ENCODE results near the gene CDKAL1. TPM values are rescaled to one million over a fixed set of nuclear protein-coding genes. Genes with fewer than 3 reads are reported as not detected.

The CDKAL1 gene
- total and polyA plus RNA-seq, 2 of the 13 experiments (the other 11 are each of a cell fraction or from before 2014, with no cell fraction given) = 9.5 to 27.7 TPM

- POLR2A ChIA-PET = no interaction called here
- H4K20me1 ChIP-seq (ENCODE audit: insufficient read depth, low read length) = no peaks in the 10 kb centered on the region
- FAIRE-seq = no peak
Observed at GRCh38 chr6:21128601-21129000, 594.3 kb downstream of the CDKAL1 start.

GRCh38 chr6:21131406-21131805 lies 597.1 kb downstream of the CDKAL1 start:
- POLR2A ChIA-PET = no interaction called here
- TF ChIP-seq PCBP2 (optimal IDR thresholded peaks at IDR 0.05; ENCODE audit: low read depth, low read length, poor library complexity, severe bottlenecking) (no peak), CEBPG (CRISPR knock-in tag; IDR thresholded peaks at IDR 0.05) (no peak), YEATS2 (CRISPR knock-in tag; IDR thresholded peaks at IDR 0.05; ENCODE audit: borderline replicate concordance) (no peak), ZBTB44 (CRISPR knock-in tag; IDR thresholded peaks at IDR 0.05) (no peak), KDM1A (CRISPR knock-in tag; IDR thresholded peaks at IDR 0.05) (no peak), TBP (CRISPR knock-in tag; IDR thresholded peaks at IDR 0.05) (no peak), ZNF776 (CRISPR knock-in tag; IDR thresholded peaks at IDR 0.05) (no peak), ZNF644 (CRISPR knock-in tag; IDR thresholded peaks at IDR 0.05; ENCODE audit: low read depth) (no peak), ZGPAT (CRISPR knock-in tag; IDR thresholded peaks at IDR 0.05) (no peak)

More at GRCh38 chr6:21128601-21129000, 594.3 kb downstream of the CDKAL1 start:
- no peak overlapping the region for H3K9ac ChIP-seq (ENCODE audit: insufficient read depth, low read depth, low read length)
- H3K4me1 ChIP-seq (ENCODE audit: insufficient read depth, low read length) = 0 out of 2 replicates have a peak, but pooled peaks cover 2% of the 10 kb centered on the region
- TF ChIP-seq FOXP4 (CRISPR knock-in tag; IDR thresholded peaks at IDR 0.05) = no peak
- no peak for TF ChIP-seq FOXK1 (CRISPR knock-in tag; IDR thresholded peaks at IDR 0.05; ENCODE audit: borderline replicate concordance, low read depth)
- TF ChIP-seq ZNF3 (CRISPR knock-in tag; IDR thresholded peaks at IDR 0.05) = no peak
- no peak for TF ChIP-seq ZNF24 (IDR thresholded peaks at IDR 0.05)
- TF ChIP-seq KLF6 (CRISPR knock-in tag; IDR thresholded peaks at IDR 0.05) = no peak
- TF ChIP-seq ZNF709 (CRISPR knock-in tag; IDR thresholded peaks at IDR 0.05) = no peak
- no peak for TF ChIP-seq RXRB (CRISPR knock-in tag; IDR thresholded peaks at IDR 0.05; ENCODE audit: borderline replicate concordance)
- TF ChIP-seq ELF3 (CRISPR knock-in tag; IDR thresholded peaks at IDR 0.05) = no peak
- no peak for TF ChIP-seq ZNF672 (CRISPR knock-in tag; IDR thresholded peaks at IDR 0.05)
- H3K79me2 ChIP-seq (ENCODE audit: insufficient read depth, low read length) = no peaks in the 10 kb centered on the region
- BruUV-seq (replicated peaks) = no TSS peak
- CTCF ChIA-PET (ENCODE audit: low intra/inter-chr PET ratio, low total read pairs) = no interaction called here
- H3K27me3 ChIP-seq (ENCODE audit: control insufficient read depth in 1 of 2, insufficient read depth in 2 of 2, low read length in 2 of 2) = no peaks in the 10 kb centered on the region
- no peak for DNase-seq (ENCODE audit: low spot score)
- in situ Hi-C loops (cut with HindIII; ENCODE audit: extremely low pct_ligation_motif_present, low pct_unique_long_range_greater_than_20kb) (no loop called here), intact Hi-C loops (cut with micrococcal nuclease; ENCODE audit: unreplicated experiment) (no loop called here)
- no peak for ATAC-seq
- no peak overlapping the region for H3K4me2 ChIP-seq (ENCODE audit: low read depth, low read length)
- no peaks in the 10 kb centered on the region for H3K9me3 ChIP-seq (ENCODE audit: low read length)
- H3K4me3 ChIP-seq (replicated peaks in 1 of 3; ENCODE audit: insufficient read depth in 1 of 3, low read depth in 2 of 3, low read length in 3 of 3) = no peak overlapping the region
- H3K27ac ChIP-seq (ENCODE audit: extremely low read length, insufficient read depth, low read length) = no peak overlapping the region
- H2AFZ ChIP-seq (ENCODE audit: low read length) = no peak overlapping the region
- H3K36me3 ChIP-seq (replicated peaks in 1 of 2; ENCODE audit: control insufficient read depth in 1 of 2, insufficient read depth in 2 of 2, low read length in 2 of 2) = no peaks in the 10 kb centered on the region

More at GRCh38 chr6:21131406-21131805, 597.1 kb downstream of the CDKAL1 start:
- BruUV-seq (replicated peaks) = no TSS peak
- Histone ChIP-seq H3K4me2 (ENCODE audit: low read depth, low read length) (no peak overlapping the region), H3K9ac (ENCODE audit: insufficient read depth, low read depth, low read length) (no peak overlapping the region), H3K27me3 (ENCODE audit: control insufficient read depth in 1 of 2, insufficient read depth in 2 of 2, low read length in 2 of 2) (no peaks in the 10 kb centered on the region), H3K4me3 (replicated peaks in 1 of 3; ENCODE audit: insufficient read depth in 1 of 3, low read depth in 2 of 3, low read length in 3 of 3) (no peak overlapping the region), H3K9me3 (ENCODE audit: low read length) (no peaks in the 10 kb centered on the region), H3K4me1 (ENCODE audit: insufficient read depth, low read length) (no peaks in the 10 kb centered on the region), H3K36me3 (replicated peaks in 1 of 2; ENCODE audit: control insufficient read depth in 1 of 2, insufficient read depth in 2 of 2, low read length in 2 of 2) (no peaks in the 10 kb centered on the region), H2AFZ (ENCODE audit: low read length) (no peak overlapping the region), H3K79me2 (ENCODE audit: insufficient read depth, low read length) (no peaks in the 10 kb centered on the region), H3K27ac (ENCODE audit: extremely low read length, insufficient read depth, low read length) (no peak overlapping the region), H4K20me1 (ENCODE audit: insufficient read depth, low read length) (no peaks in the 10 kb centered on the region)
- CTCF ChIA-PET (ENCODE audit: low intra/inter-chr PET ratio, low total read pairs) = no interaction called here
- FAIRE-seq (no peak), DNase-seq (ENCODE audit: low spot score) (no peak), ATAC-seq (no peak)
- 98% methylated on average over 3 of the region's 3 CpGs for WGBS (ENCODE audit: low lambda C conversion rate)
- intact Hi-C loops (cut with micrococcal nuclease; ENCODE audit: unreplicated experiment) (no loop called here), in situ Hi-C loops (cut with HindIII; ENCODE audit: extremely low pct_ligation_motif_present, low pct_unique_long_range_greater_than_20kb) (no loop called here)
